Measurements from ENCODE around the gene DIS3L2.
"Not testable (repeated sequence)": the region's sequence is repeated elsewhere in the genome, so short reads cannot be mapped to it uniquely, and the experiment has no call there.

Gene DIS3L2

GRCh38 chr2:232133078-232133477, 171.6 kb downstream of the DIS3L2 start:
- no peak for DNase-seq

GRCh38 chr2:232134939-232135338, 173.4 kb downstream of the DIS3L2 start:
- no peak for DNase-seq

GRCh38 chr2:232137356-232138147, 176.0 kb downstream of the DIS3L2 start:
- DNase-seq = no peak

- no peak for DNase-seq
These were observed 176.9 kb downstream of the DIS3L2 start for GRCh38 chr2:232138441-232138840.

- no peak for DNase-seq
These were observed 177.7 kb downstream of the DIS3L2 start for GRCh38 chr2:232139171-232139594.

- DNase-seq = no peak
These were observed 178.5 kb downstream of the DIS3L2 start for GRCh38 chr2:232139786-232140562.

GRCh38 chr2:232141591-232141990, 180.1 kb downstream of the DIS3L2 start:
- no peak for DNase-seq

- DNase-seq = peak; percentile 1
These were observed 180.5 kb downstream of the DIS3L2 start for GRCh38 chr2:232142049-232142448.

GRCh38 chr2:232142502-232142901, 181.0 kb downstream of the DIS3L2 start:
- DNase-seq = no peak

GRCh38 chr2:232146294-232146693, 184.8 kb downstream of the DIS3L2 start:
- DNase-seq = no peak

- no peak for DNase-seq
These were observed 186.0 kb downstream of the DIS3L2 start for GRCh38 chr2:232147440-232148077.

GRCh38 chr2:232162187-232162586, 200.7 kb downstream of the DIS3L2 start:
- DNase-seq = no peak

GRCh38 chr2:232170396-232170795, 208.9 kb downstream of the DIS3L2 start:
- peak; percentile 3 for DNase-seq

- DNase-seq = no peak
These were observed 213.1 kb downstream of the DIS3L2 start for GRCh38 chr2:232174662-232175061.

- not testable (repeated sequence) for DNase-seq
These were observed 215.1 kb downstream of the DIS3L2 start for GRCh38 chr2:232176587-232176986.

- no peak for DNase-seq
These were observed 221.8 kb downstream of the DIS3L2 start for GRCh38 chr2:232183279-232183678.

GRCh38 chr2:232184346-232184745, 222.8 kb downstream of the DIS3L2 start:
- DNase-seq = no peak

GRCh38 chr2:232190796-232191195, 229.3 kb downstream of the DIS3L2 start:
- no peak for DNase-seq

- DNase-seq = no peak
These were observed 234.0 kb downstream of the DIS3L2 start for GRCh38 chr2:232195487-232195886.

- DNase-seq = no peak
These were observed 235.3 kb downstream of the DIS3L2 start for GRCh38 chr2:232196802-232197201.

- DNase-seq = no peak
These were observed 238.7 kb downstream of the DIS3L2 start for GRCh38 chr2:232200195-232200594.

- no peak for DNase-seq
These were observed 241.8 kb downstream of the DIS3L2 start for GRCh38 chr2:232203166-232203891.

- DNase-seq = no peak
These were observed 242.4 kb downstream of the DIS3L2 start for GRCh38 chr2:232203936-232204335.
